Mucosa of descending colon (tissue), 3 donors: Measurements from ENCODE around the gene USP47. TPM values are rescaled to one million over a fixed set of nuclear protein-coding genes. Genes with fewer than 3 reads are reported as not detected.
A peak's percentile ranks its signal among the peaks of the same experiment; 100 is the strongest.

Source experiments
- ATAC-seq: fragments of 200-7000 bp; cut with Tn5 transposase; one replicate; pipeline ENCODE4 v1.9.1; 2020; ENCODE audit warnings: mild to moderate bottlenecking, moderate library complexity
- DNase-seq, 3 donors: peaks; one replicate each; pipeline ENCODE4 v3.0.0-alpha.2; 2020
- H3K36me3 ChIP-seq: fragments of 200-600 bp; one replicate; pipeline ENCODE4 v1.8.0; 2021; ENCODE audit warnings: low read depth, mild to moderate bottlenecking
- H3K4me1 ChIP-seq: fragments of 200-600 bp; one replicate; pipeline ENCODE4 v1.8.0; 2021; ENCODE audit warnings: low read depth, mild to moderate bottlenecking
- H3K4me3 ChIP-seq: fragments of 200-600 bp; one replicate; pipeline ENCODE4 v1.8.0; 2021; ENCODE audit warnings: mild to moderate bottlenecking
- H3K9me3 ChIP-seq: fragments of 200-600 bp; one replicate; pipeline ENCODE4 v1.8.0; 2021; ENCODE audit warnings: mild to moderate bottlenecking
- intact Hi-C, 2 donors: fragments of 100-400 bp; cut with DNase I in 1 of 2; cut with micrococcal nuclease in 1 of 2; formaldehyde crosslinking; loops; one replicate each; pipeline versions ENCODE4 v1.11.0 to v1.11.1; 2022; cut with DNase I, micrococcal nuclease
- total RNA-seq, 3 donors: library from RNA; stranded (reverse); fragmentation: NEBNext Ultra II Directional in 2 of 3; extraction: Animal tissue kit (Norgen Biotek cat#: 25700) in 2 of 3; gene quantifications; one replicate each; pipeline versions ENCODE4 v1.2.1 to v1.2.4, GENCODE V29; 2021 to 2023
- TF ChIP-seq, protein P1 (sequence below): fragments of 200-600 bp; IDR thresholded peaks from one replicate; pipeline ENCODE4 v1.8.0; 2022; ENCODE audit warnings: antibody characterized with exemption, mild to moderate bottlenecking
- donor health status: DM: no; HTN: no; CAD: no; lungs with moderate emphysema.
- donor health status: DM: no; HTN: no; CAD: no.
- donor health status: DM: no; HTN: yes; CAD: no.

USP47 gene
- total RNA-seq, 3 donors from 2014 or later, result 36.1 to 59.3 (median 39.1) TPM

- ATAC-seq (no peak), DNase-seq (no peak)
- intact Hi-C loops, result no loop called here
- H3K36me3 ChIP-seq, result peaks cover 5% of the 10 kb centered on the region
- H3K4me3 ChIP-seq, result no peak overlapping the region
- H3K9me3 ChIP-seq, result no peaks in the 10 kb centered on the region
- no peaks in the 10 kb centered on the region for H3K4me1 ChIP-seq
- TF ChIP-seq, protein P1, sequence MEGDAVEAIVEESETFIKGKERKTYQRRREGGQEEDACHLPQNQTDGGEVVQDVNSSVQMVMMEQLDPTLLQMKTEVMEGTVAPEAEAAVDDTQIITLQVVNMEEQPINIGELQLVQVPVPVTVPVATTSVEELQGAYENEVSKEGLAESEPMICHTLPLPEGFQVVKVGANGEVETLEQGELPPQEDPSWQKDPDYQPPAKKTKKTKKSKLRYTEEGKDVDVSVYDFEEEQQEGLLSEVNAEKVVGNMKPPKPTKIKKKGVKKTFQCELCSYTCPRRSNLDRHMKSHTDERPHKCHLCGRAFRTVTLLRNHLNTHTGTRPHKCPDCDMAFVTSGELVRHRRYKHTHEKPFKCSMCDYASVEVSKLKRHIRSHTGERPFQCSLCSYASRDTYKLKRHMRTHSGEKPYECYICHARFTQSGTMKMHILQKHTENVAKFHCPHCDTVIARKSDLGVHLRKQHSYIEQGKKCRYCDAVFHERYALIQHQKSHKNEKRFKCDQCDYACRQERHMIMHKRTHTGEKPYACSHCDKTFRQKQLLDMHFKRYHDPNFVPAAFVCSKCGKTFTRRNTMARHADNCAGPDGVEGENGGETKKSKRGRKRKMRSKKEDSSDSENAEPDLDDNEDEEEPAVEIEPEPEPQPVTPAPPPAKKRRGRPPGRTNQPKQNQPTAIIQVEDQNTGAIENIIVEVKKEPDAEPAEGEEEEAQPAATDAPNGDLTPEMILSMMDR, result no peak
These were observed 106.1 kb downstream of the USP47 start for GRCh38 chr11:11947825-11948224.

GRCh38 chr11:11948242-11948947, 106.6 kb downstream of the USP47 start:
- Histone ChIP-seq H3K4me3 (no peak overlapping the region), H3K9me3 (no peaks in the 10 kb centered on the region), H3K36me3 (peaks cover 4% of the 10 kb centered on the region), H3K4me1 (no peaks in the 10 kb centered on the region)
- ATAC-seq (peak; percentile 65), DNase-seq (no peak)
- intact Hi-C loops, result no loop called here
- TF ChIP-seq, protein P1, result no peak

DNA sequence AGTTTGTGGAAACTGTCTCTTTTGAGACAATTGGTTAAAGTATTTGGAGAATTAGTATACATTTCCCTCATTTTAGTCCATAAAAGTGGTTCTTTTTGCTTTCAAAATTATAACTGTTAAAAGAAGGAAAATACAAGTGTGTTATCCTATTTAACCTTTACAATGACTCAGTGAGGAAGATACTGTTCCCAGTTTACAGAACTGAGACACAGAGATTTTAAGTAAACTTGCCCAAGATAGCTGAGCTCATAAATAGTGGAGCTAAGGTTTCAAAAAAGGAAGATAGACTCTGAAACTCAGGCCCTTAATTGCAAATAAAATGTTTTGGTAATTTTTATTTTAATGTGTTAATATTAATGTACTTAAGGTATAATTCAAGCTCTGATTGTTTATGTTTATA, 107.7 kb downstream of the USP47 start:
- Histone ChIP-seq H3K9me3 (no peaks in the 10 kb centered on the region), H3K4me3 (no peak overlapping the region), H3K4me1 (no peaks in the 10 kb centered on the region), H3K36me3 (no peaks in the 10 kb centered on the region)
- intact Hi-C loops, result no loop called here
- DNase-seq (no peak), ATAC-seq (no peak)
- TF ChIP-seq, protein P1, result no peak

- ATAC-seq, result no peak
- no peak overlapping the region for H3K4me3 ChIP-seq
- peaks cover 7% of the 10 kb centered on the region for H3K36me3 ChIP-seq
- no peaks in the 10 kb centered on the region for H3K4me1 ChIP-seq
- no peaks in the 10 kb centered on the region for H3K9me3 ChIP-seq
- DNase-seq, result no peak
- intact Hi-C loops, result no loop called here
- TF ChIP-seq, protein P1, result no peak
These were observed 110.3 kb downstream of the USP47 start for GRCh38 chr11:11952036-11952435.

- H3K4me3 ChIP-seq, result no peak overlapping the region
- DNase-seq, result no peak
- H3K9me3 ChIP-seq, result no peaks in the 10 kb centered on the region
- no peak for ATAC-seq
- intact Hi-C loops, result no loop called here
- peaks cover 7% of the 10 kb centered on the region for H3K36me3 ChIP-seq
- TF ChIP-seq, protein P1, result no peak
- H3K4me1 ChIP-seq, result no peaks in the 10 kb centered on the region
These were observed 114.2 kb downstream of the USP47 start for GRCh38 chr11:11956006-11956405.
